Stimulated activated CD4-positive, alpha-beta T cell treated with anti-CD3 and anti-CD28 coated beads, TNF-alpha, amount 100 ng/mL, for 4 hours (primary cell): ENCODE results near the gene ELP4.

ENCODE experiments used
- DNase-seq, 3 experiments: peaks; one replicate each; pipeline ENCODE4 v3.0.0-alpha.2; 2020; ENCODE audit warnings: low read depth in 3 of 3

ELP4 gene

DNA sequence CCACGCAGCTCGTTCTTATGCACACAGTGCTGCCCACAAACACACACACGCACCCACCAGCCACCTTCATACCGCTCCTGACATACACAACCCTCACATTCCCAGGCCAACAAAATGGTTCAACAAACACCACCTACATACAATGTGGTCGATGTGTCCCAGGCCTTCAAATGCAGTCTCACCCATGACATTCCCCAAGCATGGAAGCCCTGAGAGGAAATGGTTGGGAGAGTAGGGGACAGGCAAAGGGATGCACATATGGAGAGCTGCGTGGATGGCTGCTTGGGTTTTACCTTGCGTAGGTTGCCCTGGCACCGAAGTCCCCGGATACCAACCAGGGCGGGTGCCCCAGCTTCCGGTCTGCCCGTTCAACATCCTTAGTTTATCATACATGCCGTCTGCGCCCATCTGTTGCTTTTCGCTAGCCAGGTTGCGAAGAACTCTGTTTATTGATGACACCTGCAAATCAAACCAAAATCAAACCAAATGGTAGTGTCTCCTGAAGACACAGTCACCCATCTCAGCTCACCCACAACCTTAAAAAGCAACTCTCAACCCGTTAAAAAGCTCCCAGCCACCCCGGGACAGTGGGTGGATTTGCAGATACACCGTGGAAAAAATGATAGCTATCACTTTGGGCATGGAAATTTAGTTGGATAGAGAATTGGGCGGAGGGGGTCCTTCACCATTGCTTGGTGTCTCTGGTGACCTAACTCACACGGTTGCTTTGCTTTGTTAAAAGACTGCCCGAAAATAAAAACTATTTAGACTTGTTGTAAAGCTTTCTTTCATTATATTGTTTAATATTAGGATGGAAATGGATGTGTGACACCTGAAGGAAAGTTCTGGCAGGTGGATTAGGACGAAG is 291.1 kb downstream of the ELP4 start:
- no peak for DNase-seq

GRCh38 chr11:31801298-31801702 is 291.7 kb downstream of the ELP4 start:
- DNase-seq: no peak

DNA sequence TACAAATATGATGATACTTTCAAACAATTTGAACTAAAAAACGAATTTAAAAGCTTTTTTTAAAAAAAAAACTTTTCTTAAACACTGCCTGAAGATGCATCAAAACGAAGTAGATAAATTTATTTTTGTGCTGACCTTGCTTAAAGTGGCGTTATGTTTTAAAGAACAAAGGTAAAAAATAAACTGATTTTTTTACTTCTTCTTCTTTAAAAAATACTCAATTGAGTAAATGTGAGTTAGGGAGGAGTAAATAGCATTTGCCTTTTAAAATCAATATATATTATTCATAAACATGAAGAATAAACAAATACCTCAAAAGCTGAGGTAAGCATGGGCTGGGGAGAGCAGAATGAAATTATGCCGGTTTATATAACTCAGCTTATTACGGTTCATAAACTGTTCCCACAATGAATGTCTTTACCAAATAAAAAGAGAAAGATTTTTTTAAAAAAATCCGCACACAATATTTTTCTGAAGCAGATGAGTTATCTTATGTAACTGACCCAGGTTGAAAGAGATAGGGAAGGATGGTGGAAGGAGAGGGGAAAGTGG is 292.5 kb downstream of the ELP4 start:
- DNase-seq: no peak

- DNase-seq: no peak
Measured at GRCh38 chr11:31802609-31802989, 293.0 kb downstream of the ELP4 start.

- DNase-seq: no peak
Measured at GRCh38 chr11:31802990-31803812, 293.6 kb downstream of the ELP4 start.

DNA sequence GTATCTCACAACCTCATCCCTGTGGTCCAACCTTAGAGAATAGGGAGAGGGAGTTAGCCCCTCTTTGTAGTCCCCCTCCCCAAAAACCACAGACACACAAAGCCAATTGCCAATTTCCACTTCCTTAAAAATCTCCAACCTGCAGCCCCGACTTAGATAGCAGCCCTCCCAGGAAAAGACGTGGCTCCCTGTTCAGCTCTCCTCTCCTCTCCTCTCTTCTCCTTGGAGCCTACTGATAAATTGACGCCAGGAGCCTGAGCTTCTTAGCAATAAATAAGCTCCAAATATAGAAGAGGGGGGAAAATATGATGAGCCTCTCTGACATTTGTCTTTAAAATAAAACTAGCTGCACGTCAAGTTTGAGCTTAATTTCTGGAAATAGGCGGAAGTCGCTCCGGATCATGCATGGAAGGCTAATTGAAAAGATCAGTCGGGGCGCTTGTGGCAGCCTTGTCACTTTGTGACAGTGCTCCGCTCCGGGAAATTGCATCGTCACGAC is 294.3 kb downstream of the ELP4 start:
- DNase-seq: no peak

GRCh38 chr11:31804312-31805036 is 294.9 kb downstream of the ELP4 start:
- DNase-seq: no peak

- DNase-seq: no peak
Measured at GRCh38 chr11:31805037-31805628, 295.6 kb downstream of the ELP4 start.

DNA sequence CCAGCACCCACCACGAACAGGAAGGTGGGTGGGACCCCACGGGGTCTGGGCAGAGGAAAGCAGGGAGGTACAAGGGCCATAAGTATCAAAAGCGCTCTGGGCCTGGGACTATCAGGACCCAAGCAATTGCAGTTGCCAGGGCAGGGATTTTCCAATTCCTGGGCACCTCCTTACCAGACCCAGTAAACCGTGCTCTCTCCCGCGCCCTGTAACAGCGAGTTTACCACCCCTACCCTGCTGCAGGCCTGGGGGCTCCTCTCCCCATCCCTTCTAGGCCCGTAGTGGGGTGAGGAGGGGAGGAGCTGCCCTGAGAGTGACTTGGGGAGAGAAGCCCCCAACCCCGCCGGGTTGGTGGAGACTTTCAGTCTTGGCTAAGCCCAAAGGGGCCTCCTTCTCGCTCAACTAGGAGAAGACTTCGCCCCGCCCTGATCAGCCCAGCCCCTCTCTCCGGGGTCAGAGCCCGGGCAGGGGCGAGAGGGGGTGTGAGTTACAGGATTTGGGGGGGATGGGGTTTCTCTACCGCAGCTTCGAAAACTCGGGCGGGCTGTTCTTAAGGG is 296.1 kb downstream of the ELP4 start:
- DNase-seq: no peak

GRCh38 chr11:31806186-31806927 is 296.8 kb downstream of the ELP4 start:
- DNase-seq: no peak

- no peak for DNase-seq
Measured at GRCh38 chr11:31806928-31807798, 297.6 kb downstream of the ELP4 start.

GRCh38 chr11:31807799-31808667 is 298.5 kb downstream of the ELP4 start:
- no peak for DNase-seq

DNA sequence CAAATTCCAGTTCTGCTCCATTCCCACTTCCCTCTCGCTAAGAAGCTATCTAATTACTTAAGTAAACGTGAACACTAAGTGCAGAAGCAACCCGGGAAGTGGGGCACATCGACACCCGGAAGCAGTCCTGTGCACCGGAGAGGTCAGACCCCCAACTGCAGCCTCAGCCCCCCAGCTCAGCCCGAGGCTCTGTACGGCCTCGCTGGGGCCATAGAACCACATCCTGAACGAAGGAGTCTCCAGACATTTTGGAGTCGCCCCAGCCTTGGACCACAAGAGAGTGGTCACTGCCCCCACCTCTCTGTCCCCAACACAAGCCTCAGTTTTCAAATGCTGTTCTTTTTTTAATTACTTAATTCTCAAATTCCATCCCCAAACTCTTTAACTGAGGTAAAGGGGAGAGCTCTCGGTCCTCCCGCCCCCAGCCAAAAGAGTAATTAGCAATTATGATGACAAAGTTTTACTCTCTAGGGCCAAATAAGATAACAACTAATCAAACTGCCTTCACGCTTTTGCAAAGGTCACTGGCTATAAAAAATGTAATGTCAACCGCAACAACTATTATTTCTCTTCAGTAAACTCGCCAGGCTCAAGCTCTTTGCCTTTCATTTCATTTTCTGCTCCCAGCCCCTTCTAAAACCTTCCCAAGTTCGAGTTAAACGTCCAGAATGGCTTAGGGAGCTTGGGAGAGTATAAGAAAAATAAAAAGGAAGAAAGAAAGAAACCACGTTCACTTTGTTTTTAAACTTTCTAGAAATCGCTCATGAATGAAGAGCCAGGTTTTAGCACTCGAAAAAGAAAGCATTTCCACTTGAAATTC is 299.4 kb downstream of the ELP4 start:
- no peak for DNase-seq

- DNase-seq: no peak
Measured at GRCh38 chr11:31809541-31809856, 299.9 kb downstream of the ELP4 start.

GRCh38 chr11:31809857-31810778 is 300.6 kb downstream of the ELP4 start:
- no peak for DNase-seq
